SIG-M5 treated with dmso at 0.1 percent for 504 hours (cell line): ENCODE measurements around the gene IGFBP7.
"Not testable (repeated sequence)": the region's sequence is repeated elsewhere in the genome, so short reads cannot be mapped to it uniquely, and the experiment has no call there.

Experiments used
- DNase-seq: peaks from one replicate; lab custom pipeline; 2025; ENCODE audit not compliant: unreplicated experiment; lab: John Stamatoyannopoulos, UW

IGFBP7 gene

GRCh38 chr4:57075367-57075766 lies 34.8 kb downstream of the IGFBP7 start:
- DNase-seq = no peak

- DNase-seq = no peak
Observed at GRCh38 chr4:57074744-57075143, 35.4 kb downstream of the IGFBP7 start.

GRCh38 chr4:57073559-57073958 lies 36.6 kb downstream of the IGFBP7 start:
- no peak for DNase-seq

GRCh38 chr4:57071326-57071725 lies 38.9 kb downstream of the IGFBP7 start:
- DNase-seq = peak; percentile 13

- no peak for DNase-seq
Observed at GRCh38 chr4:57070461-57070860, 39.7 kb downstream of the IGFBP7 start.

GRCh38 chr4:57068237-57068981 lies 41.8 kb downstream of the IGFBP7 start:
- no peak for DNase-seq

GRCh38 chr4:57065730-57066482 lies 44.3 kb downstream of the IGFBP7 start:
- DNase-seq = no peak

GRCh38 chr4:57064811-57065711 lies 45.1 kb downstream of the IGFBP7 start:
- no peak for DNase-seq

- no peak for DNase-seq
Observed at GRCh38 chr4:57064120-57064519, 46.1 kb downstream of the IGFBP7 start.

GRCh38 chr4:57063518-57063917 lies 46.7 kb downstream of the IGFBP7 start:
- DNase-seq = no peak

GRCh38 chr4:57061395-57061794 lies 48.8 kb downstream of the IGFBP7 start:
- DNase-seq = no peak

GRCh38 chr4:57060717-57061067 lies 49.5 kb downstream of the IGFBP7 start:
- not testable (repeated sequence) for DNase-seq

- DNase-seq = no peak
Observed at GRCh38 chr4:57059890-57060716, 50.1 kb downstream of the IGFBP7 start.

- no peak for DNase-seq
Observed at GRCh38 chr4:57055886-57056285, 54.3 kb downstream of the IGFBP7 start.

GRCh38 chr4:57053508-57053907 lies 56.7 kb downstream of the IGFBP7 start:
- no peak for DNase-seq

- DNase-seq = no peak
Observed at GRCh38 chr4:57051524-57051923, 58.7 kb downstream of the IGFBP7 start.

- peak; percentile 8 for DNase-seq
Observed at GRCh38 chr4:57051095-57051494, 59.1 kb downstream of the IGFBP7 start.

- DNase-seq = no peak
Observed at GRCh38 chr4:57048590-57049304, 61.4 kb downstream of the IGFBP7 start.

GRCh38 chr4:57047046-57047445 lies 63.1 kb downstream of the IGFBP7 start:
- not testable (repeated sequence) for DNase-seq

GRCh38 chr4:57044996-57045395 lies 65.2 kb downstream of the IGFBP7 start:
- DNase-seq = no peak
